Measurements from ENCODE around the gene PROSER2.

GRCh38 chr10:11796474-11796873 is 26.7 kb upstream of the PROSER2 start:
- TF ChIP-seq CTCF (IDR thresholded peaks at IDR 0.05; ENCODE audit: low read length): no peak
- TF ChIP-seq EZH2 (optimal IDR thresholded peaks at IDR 0.05; ENCODE audit: low read depth, low read length): no peak
- TF ChIP-seq EZH2phosphoT487 (IDR thresholded peaks at IDR 0.05; ENCODE audit: low read length): no peak

Data from MM.1S (cell line).